Liver (tissue), 3 donors: ENCODE results near the gene RANBP3.

Experiments
- GABPA ChIP-seq, 2 donors: IDR thresholded peaks in 1 of 2; conservative IDR thresholded peaks in 1 of 2; 2 replicates each; pipeline ENCODE4 v1.6.1; 2016; ENCODE audit warnings: antibody characterized with exemption in 2 of 2, mild to moderate bottlenecking in 1 of 2, moderate library complexity in 1 of 2
- HNF4G ChIP-seq: IDR thresholded peaks from 2 replicates; pipeline ENCODE4 v1.6.1; 2016; ENCODE audit warnings: antibody characterized with exemption
- RAD21 ChIP-seq, 2 donors: IDR thresholded peaks; 2 replicates each; pipeline ENCODE4 v1.6.1; 2016; ENCODE audit warnings: antibody characterized with exemption in 2 of 2, mild to moderate bottlenecking in 2 of 2
- SP1 ChIP-seq: IDR thresholded peaks from 2 replicates; pipeline ENCODE4 v1.6.1; 2018; ENCODE audit warnings: antibody characterized with exemption, mild to moderate bottlenecking
- TF ChIP-seq, protein P1 (sequence below): fragments of 150-350 bp; IDR thresholded peaks from 2 replicates; pipeline ENCODE4 v1.5.1; 2017; ENCODE audit warnings: improper control_type of control experiment, low read depth, low read length; ENCODE audit not compliant: missing input control
- donor health status: healthy.
- donor health status: healthy.

DNA sequence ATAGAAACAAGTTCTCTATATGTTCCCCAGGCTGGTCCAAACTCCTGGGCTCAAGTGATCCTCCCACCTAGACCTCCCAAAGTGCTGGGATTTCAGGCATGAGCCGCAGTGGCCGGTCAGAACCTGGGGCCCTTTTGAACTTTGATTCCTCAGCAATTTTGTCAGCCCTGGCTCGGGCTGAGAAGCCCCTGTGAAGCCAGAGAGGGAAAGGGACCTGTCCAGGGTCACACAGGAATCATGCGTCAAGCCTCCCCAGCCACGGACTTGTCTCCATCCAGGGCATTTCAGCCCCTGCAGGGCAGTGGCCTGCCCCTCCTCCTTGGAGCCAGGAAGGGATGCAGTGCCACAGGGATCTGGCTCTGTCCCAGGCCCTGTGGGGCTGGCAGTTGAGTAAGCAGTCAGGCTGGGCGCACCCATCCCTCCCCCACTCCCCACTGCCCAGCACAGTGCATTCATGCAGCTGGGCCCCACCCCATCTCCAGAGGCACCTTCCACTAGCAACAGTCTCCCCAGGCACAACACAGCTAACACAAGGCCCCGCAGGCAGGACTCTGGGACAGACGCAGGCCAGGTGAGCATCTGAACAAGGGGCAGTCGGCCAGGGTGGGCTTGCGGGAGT lies 64.1 kb downstream of the RANBP3 start, which contains the start of gene CAPS:
- TF ChIP-seq, protein P1, sequence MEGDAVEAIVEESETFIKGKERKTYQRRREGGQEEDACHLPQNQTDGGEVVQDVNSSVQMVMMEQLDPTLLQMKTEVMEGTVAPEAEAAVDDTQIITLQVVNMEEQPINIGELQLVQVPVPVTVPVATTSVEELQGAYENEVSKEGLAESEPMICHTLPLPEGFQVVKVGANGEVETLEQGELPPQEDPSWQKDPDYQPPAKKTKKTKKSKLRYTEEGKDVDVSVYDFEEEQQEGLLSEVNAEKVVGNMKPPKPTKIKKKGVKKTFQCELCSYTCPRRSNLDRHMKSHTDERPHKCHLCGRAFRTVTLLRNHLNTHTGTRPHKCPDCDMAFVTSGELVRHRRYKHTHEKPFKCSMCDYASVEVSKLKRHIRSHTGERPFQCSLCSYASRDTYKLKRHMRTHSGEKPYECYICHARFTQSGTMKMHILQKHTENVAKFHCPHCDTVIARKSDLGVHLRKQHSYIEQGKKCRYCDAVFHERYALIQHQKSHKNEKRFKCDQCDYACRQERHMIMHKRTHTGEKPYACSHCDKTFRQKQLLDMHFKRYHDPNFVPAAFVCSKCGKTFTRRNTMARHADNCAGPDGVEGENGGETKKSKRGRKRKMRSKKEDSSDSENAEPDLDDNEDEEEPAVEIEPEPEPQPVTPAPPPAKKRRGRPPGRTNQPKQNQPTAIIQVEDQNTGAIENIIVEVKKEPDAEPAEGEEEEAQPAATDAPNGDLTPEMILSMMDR: no peak
- TF ChIP-seq SP1 (peak; percentile 21), GABPA (IDR thresholded peaks at IDR 0.05 in 1 of 2, conservative IDR thresholded peaks at IDR 0.05 in 1 of 2) (no peak), HNF4G (no peak), RAD21 (IDR thresholded peaks at IDR 0.05) (peak in 1 of 2 donors; percentile 26)
